ENCODE results near the gene ANK3.
"Not testable (repeated sequence)": the region's sequence is repeated elsewhere in the genome, so short reads cannot be mapped to it uniquely, and the experiment has no call there.

ANK3 gene

GRCh38 chr10:60299961-60300883 lies 89.5 kb downstream of the ANK3 start:
- DNase-seq = no peak

- no peak for DNase-seq
Measured at GRCh38 chr10:60299390-60299778, 90.3 kb downstream of the ANK3 start.

GRCh38 chr10:60298408-60299389 lies 91.0 kb downstream of the ANK3 start:
- no peak for DNase-seq

- no peak for DNase-seq
Measured at GRCh38 chr10:60296073-60296472, 93.6 kb downstream of the ANK3 start.

- no peak for DNase-seq
Measured at GRCh38 chr10:60295028-60295937, 94.4 kb downstream of the ANK3 start.

- no peak for DNase-seq
Measured at GRCh38 chr10:60293581-60294175, 96.0 kb downstream of the ANK3 start.

- DNase-seq = peak; percentile 36
Measured at GRCh38 chr10:60292998-60293397, 96.7 kb downstream of the ANK3 start.

- DNase-seq = not testable (repeated sequence)
Measured at GRCh38 chr10:60292536-60292935, 97.1 kb downstream of the ANK3 start.

- no peak for DNase-seq
Measured at GRCh38 chr10:60291344-60291930, 98.2 kb downstream of the ANK3 start.

- DNase-seq = peak; percentile 80
Measured at GRCh38 chr10:60290558-60290957, 99.1 kb downstream of the ANK3 start.

GRCh38 chr10:60289800-60290199 lies 99.9 kb downstream of the ANK3 start:
- DNase-seq = no peak

- DNase-seq = peak; percentile 4
Measured at GRCh38 chr10:60288256-60288655, 101.4 kb downstream of the ANK3 start.

GRCh38 chr10:60286559-60286958 lies 103.1 kb downstream of the ANK3 start:
- DNase-seq = peak; percentile 40

- no peak for DNase-seq
Measured at GRCh38 chr10:60283397-60283796, 106.3 kb downstream of the ANK3 start.

- DNase-seq = peak; percentile 62
Measured at GRCh38 chr10:60282771-60283353, 106.8 kb downstream of the ANK3 start.

- DNase-seq = no peak
Measured at GRCh38 chr10:60281792-60282353, 107.8 kb downstream of the ANK3 start.

GRCh38 chr10:60281331-60281730 lies 108.3 kb downstream of the ANK3 start:
- no peak for DNase-seq

GRCh38 chr10:60280475-60280874 lies 109.2 kb downstream of the ANK3 start:
- DNase-seq = peak; percentile 70

- DNase-seq = no peak
Measured at GRCh38 chr10:60277656-60278055, 112.0 kb downstream of the ANK3 start.

GRCh38 chr10:60276232-60276631 lies 113.4 kb downstream of the ANK3 start:
- DNase-seq = no peak
